Retinal pigment epithelial cell (primary cell): Measurements from ENCODE around the gene SDC4.
"Not testable (repeated sequence)": the region's sequence is repeated elsewhere in the genome, so short reads cannot be mapped to it uniquely, and the experiment has no call there.

ENCODE experiments used
- DNase-seq: peaks from one replicate; pipeline ENCODE4 v3.0.0-alpha.2; 2010; ENCODE audit warnings: low read depth
- H3K4me3 ChIP-seq: 2 replicates; pipeline ENCODE4 v1.5.1; 2011; ENCODE audit warnings: mild to moderate bottlenecking, low read length, control low read depth, moderate library complexity
- CTCF ChIP-seq: conservative IDR thresholded peaks from 2 replicates; pipeline ENCODE4 v1.5.1; 2011; ENCODE audit warnings: low read depth, low read length, control low read depth, inconsistent platforms

The SDC4 gene

GRCh38 chr20:45358282-45359068 is 10.3 kb upstream of the SDC4 start:
- DNase-seq: no peak
- no peak for TF ChIP-seq CTCF
- no peak overlapping the region for H3K4me3 ChIP-seq

GRCh38 chr20:45355209-45356084 is 7.2 kb upstream of the SDC4 start:
- no peak for TF ChIP-seq CTCF
- no peak for DNase-seq

GRCh38 chr20:45354423-45355208 is 6.4 kb upstream of the SDC4 start:
- no peak for DNase-seq
- H3K4me3 ChIP-seq: no peak overlapping the region
- no peak for TF ChIP-seq CTCF

More at GRCh38 chr20:45355209-45356084, 7.2 kb upstream of the SDC4 start:
- no peak overlapping the region for H3K4me3 ChIP-seq

- H3K4me3 ChIP-seq: no peak overlapping the region
- TF ChIP-seq CTCF: no peak
- DNase-seq: no peak
Observed at GRCh38 chr20:45353746-45354145, 5.5 kb upstream of the SDC4 start.

GRCh38 chr20:45352729-45353128 is 4.5 kb upstream of the SDC4 start:
- H3K4me3 ChIP-seq: no peak overlapping the region
- TF ChIP-seq CTCF: no peak
- no peak for DNase-seq

GRCh38 chr20:45350795-45351194 is 2.6 kb upstream of the SDC4 start:
- not testable (repeated sequence) for DNase-seq, H3K4me3 ChIP-seq

GRCh38 chr20:45350217-45350616 is 2.0 kb upstream of the SDC4 start:
- no peak for TF ChIP-seq CTCF

More at GRCh38 chr20:45350217-45350616, 2.0 kb upstream of the SDC4 start:
- no peak overlapping the region for H3K4me3 ChIP-seq
- no peak for DNase-seq
